Thoracic aorta (tissue), 2 donors: ENCODE measurements around the gene CEACAM5. TPM values are rescaled to one million over a fixed set of nuclear protein-coding genes. Genes with fewer than 3 reads are reported as not detected.

Experiments
- ATAC-seq: fragments of 150-250 bp; one replicate; pipeline ENCODE4 v1.8.0; 2017; ENCODE audit warnings: low read depth; ENCODE audit not compliant: insufficient number of reproducible peaks, low FRiP score
- DNase-seq: peaks from one replicate; pipeline ENCODE4 v3.0.0-alpha.2; 2020; ENCODE audit warnings: low spot score
- H3K27ac ChIP-seq, 2 donors: fragments of 200-600 bp; sonication (generic); 1 replicate in 1 of 2; 2 replicates in 1 of 2; pipeline ENCODE4 v1.5.1; 2016; ENCODE audit warnings: mild to moderate bottlenecking in 2 of 2, moderate library complexity in 2 of 2
- H3K27me3 ChIP-seq: fragments of 200-600 bp; sonication (generic); replicated peaks from 2 replicates; pipeline ENCODE4 v1.6.0; 2016; ENCODE audit warnings: mild to moderate bottlenecking; ENCODE audit not compliant: insufficient read depth
- H3K36me3 ChIP-seq: fragments of 200-600 bp; sonication (generic); one replicate; pipeline ENCODE4 v1.5.1; 2016
- H3K4me1 ChIP-seq, 2 donors: fragments of 200-600 bp; sonication (generic); 1 replicate in 1 of 2; 2 replicates in 1 of 2; pipeline versions ENCODE4 v1.5.1 to v1.6.0; 2016; ENCODE audit warnings: low read depth in 2 of 2, mild to moderate bottlenecking in 1 of 2; ENCODE audit not compliant: control insufficient read depth in 1 of 2
- H3K4me3 ChIP-seq: fragments of 200-600 bp; sonication (generic); 2 replicates; pipeline ENCODE4 v1.5.1; 2016; ENCODE audit warnings: mild to moderate bottlenecking
- H3K9me3 ChIP-seq: fragments of 200-600 bp; sonication (generic); 2 replicates; pipeline ENCODE4 v1.5.1; 2016
- CTCF ChIP-seq: fragments of 200-600 bp; sonication (generic); IDR thresholded peaks from one replicate; pipeline ENCODE4 v1.5.1; 2019; ENCODE audit warnings: antibody characterized with exemption
- total RNA-seq, 2 donors: library from RNA; depleted of rRNA; stranded (reverse); fragments of >200 nt; gene quantifications; one replicate each; pipeline versions ENCODE4 v1.1.0 to v1.2.3, GENCODE V29; 2016

The CEACAM5 gene
- total RNA-seq, 2 donors from 2014 or later: not detected

- no peak for DNase-seq
- no peak overlapping the region for H3K27ac ChIP-seq
- H3K4me1 ChIP-seq: no peaks in the 10 kb centered on the region
- no peaks in the 10 kb centered on the region for H3K27me3 ChIP-seq
- H3K36me3 ChIP-seq: no peaks in the 10 kb centered on the region
- TF ChIP-seq CTCF: no peak
- no peak for ATAC-seq
- H3K4me3 ChIP-seq: no peak overlapping the region
- H3K9me3 ChIP-seq: no peaks in the 10 kb centered on the region
Observed at GRCh38 chr19:41776700-41777099, 68.3 kb downstream of the CEACAM5 start.

Other genes with a start within 250 kb of the CEACAM5 start
- 1 to 10 TPM; 1.1 to 6.9 TPM for gene CEACAM21, start 132.5 kb upstream of the CEACAM5 start, total RNA-seq
- 1 to 10 TPM in 1 of 2 donors, not detected in 1; 4.0 TPM for gene CEACAM4, start 81.6 kb upstream of the CEACAM5 start, total RNA-seq
- not detected for gene CEACAM7, start 20.4 kb upstream of the CEACAM5 start, total RNA-seq
- gene CEACAM6, start 46.9 kb downstream of the CEACAM5 start, total RNA-seq: not detected
- not detected for gene CEACAM3, start 88.0 kb downstream of the CEACAM5 start, total RNA-seq
- not detected for gene LYPD4, start 136.1 kb downstream of the CEACAM5 start, total RNA-seq
- not detected for gene DMRTC2, start 136.4 kb downstream of the CEACAM5 start, total RNA-seq
- 100 to 1,000 TPM; 347 to 429 TPM for gene RPS19, start 151.6 kb downstream of the CEACAM5 start, total RNA-seq
- gene CD79A, start 168.7 kb downstream of the CEACAM5 start, total RNA-seq: not detected
- 100 to 1,000 TPM in 1 of 2 donors, 10 to 100 TPM in 1; 75.3 to 104 TPM for gene ARHGEF1, start 174.6 kb downstream of the CEACAM5 start, total RNA-seq
- under 1 TPM; 0.28 to 0.41 TPM for gene ERFL, start 219.8 kb downstream of the CEACAM5 start, total RNA-seq